TTC549 (cell line): Measurements from ENCODE around the gene IGDCC3.

Source experiments
- FAIRE-seq: peaks from 2 replicates; lab custom pipeline; 2012; peaks lifted over from hg19 to GRCh38; lab: Jason Lieb, UNC

Gene IGDCC3

GRCh38 chr15:65286704-65287519, 90.9 kb downstream of the IGDCC3 start, which contains the start of gene PARP16:
Gene PARP16 (minus strand): TSS chr15:65286883. CDS start chr15:65286426, 457 bp downstream.
- FAIRE-seq, result no peak

GRCh38 chr15:65286069-65286703, 91.6 kb downstream of the IGDCC3 start:
- FAIRE-seq, result no peak

- no peak for FAIRE-seq
Observed at GRCh38 chr15:65285291-65286068, 92.3 kb downstream of the IGDCC3 start.

- FAIRE-seq, result no peak
Observed at GRCh38 chr15:65278480-65278879, 99.3 kb downstream of the IGDCC3 start.
